Small intestine (tissue), 7 donors: ENCODE measurements around the gene FARP2. TPM values are rescaled to one million over a fixed set of nuclear protein-coding genes. Genes with fewer than 3 reads are reported as not detected.

ENCODE experiments used
- DNase-seq, 2 donors: peaks; one replicate each; pipeline versions ENCODE4 v3.0.0 to v3.0.0-alpha.2; 2013
- FAIRE-seq: peaks from 2 replicates; lab custom pipeline; 2012; peaks lifted over from hg19 to GRCh38; lab: Jason Lieb, UNC
- H3K27ac ChIP-seq, 3 donors: one replicate each; pipeline ENCODE4 v1.5.1; 2013; ENCODE audit warnings: low read length in 2 of 3, mild to moderate bottlenecking in 2 of 3, control low read depth in 1 of 3, inconsistent platforms in 1 of 3, low read depth in 1 of 3, moderate library complexity in 1 of 3
- H3K27me3 ChIP-seq, 3 donors: one replicate each; pipeline ENCODE4 v1.6.1; 2013; ENCODE audit warnings: low read length in 3 of 3, inconsistent platforms in 1 of 3; ENCODE audit not compliant: control insufficient read depth in 3 of 3, insufficient read depth in 3 of 3
- H3K36me3 ChIP-seq, 3 donors: one replicate each; pipeline ENCODE4 v1.6.1; 2013; ENCODE audit warnings: low read length in 3 of 3, inconsistent platforms in 1 of 3, low read depth in 1 of 3, mild to moderate bottlenecking in 1 of 3, moderate library complexity in 1 of 3; ENCODE audit not compliant: control insufficient read depth in 3 of 3, insufficient read depth in 2 of 3
- H3K4me1 ChIP-seq, 3 donors: one replicate each; pipeline ENCODE4 v1.6.1; 2013; ENCODE audit warnings: low read length in 2 of 3, inconsistent platforms in 1 of 3, low read depth in 1 of 3, mild to moderate bottlenecking in 1 of 3, moderate library complexity in 1 of 3; ENCODE audit not compliant: control insufficient read depth in 3 of 3, insufficient read depth in 2 of 3
- H3K4me3 ChIP-seq, 3 donors: one replicate each; pipeline ENCODE4 v1.5.1; 2013; ENCODE audit warnings: low read length in 3 of 3, control low read depth in 1 of 3, inconsistent platforms in 1 of 3, low read depth in 1 of 3, mild to moderate bottlenecking in 1 of 3, moderate library complexity in 1 of 3
- H3K9me3 ChIP-seq, 2 donors: one replicate each; pipeline ENCODE4 v1.6.1; 2013; ENCODE audit warnings: low read depth in 1 of 2, low read length in 1 of 2; ENCODE audit not compliant: control insufficient read depth in 2 of 2, insufficient read depth in 1 of 2
- WGBS, 3 donors: extraction: QIAGEN DNeasy Blood & Tissue Kit; methylation state at CpG; one replicate each; pipeline ENCODE4 v1.1.7; 2013; 5-methylcytosine and 5-hydroxymethylcytosine counted together
- polyA plus RNA-seq, 4 donors: library from polyadenylated mRNA; stranded (reverse) in 3 of 4; unstranded in 1 of 4; fragments of 200-250 nt in 3 of 4; fragments of 120-200 nt in 1 of 4; gene quantifications; one replicate each; pipeline versions ENCODE4 v1.2.1 to v1.2.3, GENCODE V29; 2013
- donor health status: healthy with polysubstance abuse.
- donor health status: control.
- donor health status: control.
- donor health status: Bipolar disorder and iron deficiency.
- donor health status: healthy.

The FARP2 gene
- polyA plus RNA-seq, 4 donors = 25.7 to 65.3 (median 49.8) TPM

DNA sequence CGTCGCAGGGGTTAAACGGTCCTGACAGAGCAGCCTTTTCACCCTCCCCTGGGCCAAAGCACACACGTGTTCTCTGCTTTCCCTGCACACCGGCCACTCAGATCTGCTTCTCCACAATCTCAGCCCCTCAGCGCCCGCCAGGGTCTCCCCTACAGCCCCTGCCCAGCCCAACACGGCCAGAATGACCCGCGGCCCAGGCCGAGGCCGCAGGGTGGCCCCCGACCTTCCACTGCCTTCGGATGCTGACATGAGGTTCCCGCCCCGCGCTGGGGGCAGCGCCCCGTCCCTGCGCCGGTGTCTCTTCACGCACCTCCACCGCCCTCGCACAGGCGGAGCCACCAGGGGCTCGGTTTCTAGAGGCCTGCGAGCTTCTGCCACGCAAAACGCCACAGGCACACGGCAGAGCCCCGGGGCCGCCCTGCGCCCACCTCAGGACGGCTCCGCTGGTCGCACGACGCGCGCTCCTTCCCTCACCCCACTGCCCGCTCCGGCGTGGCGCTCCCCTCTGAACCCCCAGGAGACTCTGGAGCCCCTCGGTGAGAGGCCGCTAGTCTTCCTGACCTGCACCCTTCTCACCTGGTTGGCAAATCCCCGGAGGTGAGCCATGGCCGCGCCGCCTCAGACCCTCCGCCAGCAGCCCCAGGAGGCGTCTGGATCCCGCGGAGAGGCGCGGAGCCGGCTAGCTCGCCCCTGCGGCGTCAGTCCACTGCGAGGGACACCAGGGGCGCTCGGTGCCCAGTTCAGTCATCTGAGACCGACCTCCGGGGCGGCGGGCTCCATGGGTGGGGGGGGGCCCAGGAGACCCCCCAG lies 151.6 kb downstream of the FARP2 start:
- Histone ChIP-seq H3K4me1 (peaks cover 0 to 15% (median 6%) of the 10 kb centered on the region in 3 donors), H3K27ac (peak overlapping the region in 2 of 3 donors; percentile 13 to 60), H3K36me3 (peaks cover 0 to 34% (median 2%) of the 10 kb centered on the region in 3 donors), H3K9me3 (no peaks in the 10 kb centered on the region), H3K27me3 (no peaks in the 10 kb centered on the region), H3K4me3 (peak overlapping the region; percentile 82 to 97 (median 89))
- DNase-seq = peak; percentile 32 to 72
- WGBS, 3 donors = 1 to 2% (median 1%) methylated on average over 55 to 67 of the region's 67 CpGs
- FAIRE-seq = no peak

DNA sequence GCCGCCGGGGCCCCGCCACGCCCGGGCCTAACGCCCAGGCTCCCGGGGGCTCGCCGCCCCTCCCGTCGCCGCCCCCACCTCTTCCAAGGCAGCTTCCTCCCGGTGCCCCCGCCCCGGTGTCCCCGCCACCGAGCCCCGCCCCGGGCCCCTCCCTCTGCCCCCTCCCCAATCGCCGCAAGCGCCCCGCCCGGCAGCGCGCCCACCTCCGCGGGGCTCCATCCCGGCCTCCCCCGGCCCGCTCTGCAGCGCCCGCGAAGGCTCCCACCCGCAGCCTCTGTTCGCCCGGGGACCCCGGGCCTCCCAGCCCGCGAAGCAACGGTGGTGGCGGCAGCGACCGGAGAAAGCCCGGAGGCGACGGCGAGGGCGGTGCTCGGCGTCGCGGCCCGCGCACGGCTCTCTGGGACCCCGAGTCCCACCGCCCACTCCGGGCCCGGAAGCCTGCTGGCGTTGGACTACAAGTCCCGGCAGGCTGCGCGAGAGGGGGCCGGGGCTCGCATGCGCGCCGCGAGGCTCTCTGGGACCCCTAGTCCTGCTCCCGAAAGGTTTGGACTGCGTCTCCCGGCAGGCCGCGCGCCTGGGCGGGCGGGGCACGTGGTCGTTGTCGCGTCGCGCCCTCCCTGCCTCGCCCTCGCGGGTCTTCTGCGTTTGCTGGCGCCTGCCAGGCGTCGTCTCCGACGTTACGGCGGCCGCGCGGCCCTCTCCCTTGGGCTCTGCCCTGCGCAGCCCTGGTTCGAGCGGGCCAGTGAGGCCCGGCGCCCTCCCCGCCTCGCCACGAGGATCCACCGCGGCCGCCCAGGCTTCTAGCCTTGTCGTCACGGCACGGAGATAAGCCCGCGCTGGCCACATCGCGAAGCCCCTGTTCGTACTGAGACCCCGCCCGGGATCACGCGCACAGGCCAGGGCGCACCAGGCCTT lies 152.4 kb downstream of the FARP2 start, which contains the start of gene STK25:
TSS of gene STK25 (minus strand) at position 345 of the 915 bp plus-strand sequence. CDS start 549 bp downstream, outside the sequence.
- H3K4me1 ChIP-seq = peaks cover 0 to 15% (median 6%) of the 10 kb centered on the region in 3 donors

DNA sequence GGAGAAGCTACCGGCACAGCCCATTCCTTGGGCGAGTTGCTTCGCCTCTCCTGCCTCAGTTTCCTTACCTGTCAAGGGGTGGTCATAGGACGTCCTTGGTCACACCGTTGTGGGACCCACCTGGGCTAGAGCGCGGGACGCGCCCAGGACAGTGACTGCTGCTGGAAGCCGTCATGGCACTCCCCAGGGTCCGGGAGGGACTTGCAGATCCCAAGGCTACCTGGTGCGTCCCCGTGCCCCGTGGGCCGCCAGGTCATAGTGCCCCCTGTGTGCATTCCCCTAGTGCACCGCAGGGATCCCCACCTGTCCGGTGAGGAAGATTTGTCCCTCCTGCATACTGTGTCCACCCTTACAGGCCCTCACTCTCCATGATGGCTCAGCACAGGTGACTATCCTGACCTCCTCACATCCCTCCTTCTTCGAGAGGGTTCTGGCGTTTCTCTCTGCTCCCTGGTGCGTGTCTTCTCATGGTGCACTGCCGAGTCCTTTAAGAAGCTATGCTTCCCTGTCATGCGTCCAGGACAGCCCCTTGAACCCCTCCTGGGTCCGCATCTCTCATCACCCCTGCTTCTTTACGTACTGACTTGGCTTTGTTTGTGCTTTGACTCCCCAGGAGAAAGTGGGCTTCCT lies 153.2 kb downstream of the FARP2 start:
- Histone ChIP-seq H3K4me1 (peaks cover 0 to 15% (median 6%) of the 10 kb centered on the region in 3 donors), H3K36me3 (peaks cover 0 to 24% (median 0%) of the 10 kb centered on the region in 3 donors), H3K4me3 (peak overlapping the region; percentile 48 to 97 (median 73)), H3K27ac (peak overlapping the region; percentile 27 to 83 (median 62)), H3K9me3 (no peaks in the 10 kb centered on the region), H3K27me3 (no peaks in the 10 kb centered on the region)
- 18 to 31% (median 26%) methylated on average over 24 of the region's 24 CpGs for WGBS, 3 donors
- peak in 1 of 2 donors; percentile 59 for DNase-seq
- FAIRE-seq = no peak

More for the DNA sequence above, 152.4 kb downstream of the FARP2 start, which contains the start of gene STK25:
- DNase-seq (peak; percentile 97 to 99), FAIRE-seq (no peak)
- 0 to 1% (median 0%) methylated on average over 76 to 122 of the region's 122 CpGs for WGBS, 3 donors
- no peaks in the 10 kb centered on the region for H3K9me3 ChIP-seq
- peak within 1 kb of the TSS; percentile 82 to 97 (median 89) for H3K4me3 ChIP-seq
- no peaks in the 10 kb centered on the region for H3K27me3 ChIP-seq
- peak within 1 kb of the TSS; percentile 27 to 83 (median 62) for H3K27ac ChIP-seq
- H3K36me3 ChIP-seq = peaks cover 0 to 31% (median 2%) of the 10 kb centered on the region in 3 donors

DNA sequence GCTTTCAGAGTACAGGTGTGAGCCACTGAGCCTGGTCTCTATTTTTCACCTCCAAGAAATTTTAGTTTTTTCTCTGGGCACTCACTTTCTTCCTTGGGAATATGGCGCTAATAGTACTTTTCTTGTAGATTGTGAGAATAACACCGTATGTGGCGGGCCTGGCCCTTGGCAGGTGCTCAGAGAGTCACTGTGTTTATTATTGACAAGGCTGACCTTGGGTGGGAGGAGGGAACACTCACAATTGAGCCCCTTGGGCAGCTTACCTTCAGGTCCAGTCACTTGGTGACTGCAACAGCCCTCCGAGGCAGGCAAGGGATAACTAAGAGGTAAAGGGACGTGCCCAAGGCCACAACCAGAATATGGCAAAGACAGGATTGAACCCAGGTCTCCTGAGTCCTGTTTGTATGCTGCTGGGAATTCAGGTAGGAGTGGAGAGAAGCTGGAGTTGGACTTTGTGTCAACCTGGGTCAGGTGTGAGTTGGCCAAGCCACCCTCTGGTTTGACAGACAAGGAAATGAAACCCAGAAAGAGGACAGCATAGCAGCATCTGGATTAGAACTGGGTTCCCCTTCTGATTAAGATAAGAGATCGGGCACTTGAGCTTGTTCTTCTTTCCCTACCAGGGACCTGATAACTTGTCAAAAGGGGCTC lies 155.1 kb downstream of the FARP2 start:
- Histone ChIP-seq H3K9me3 (no peaks in the 10 kb centered on the region), H3K27me3 (no peaks in the 10 kb centered on the region), H3K4me1 (peaks cover 0 to 15% (median 6%) of the 10 kb centered on the region in 3 donors), H3K4me3 (no peak overlapping the region), H3K27ac (no peak overlapping the region), H3K36me3 (peaks cover 0 to 6% (median 0%) of the 10 kb centered on the region in 3 donors)
- DNase-seq (peak in 1 of 2 donors; percentile 61), FAIRE-seq (no peak)
- WGBS, 3 donors = 66 to 88% (median 80%) methylated on average over 6 of the region's 6 CpGs

DNA sequence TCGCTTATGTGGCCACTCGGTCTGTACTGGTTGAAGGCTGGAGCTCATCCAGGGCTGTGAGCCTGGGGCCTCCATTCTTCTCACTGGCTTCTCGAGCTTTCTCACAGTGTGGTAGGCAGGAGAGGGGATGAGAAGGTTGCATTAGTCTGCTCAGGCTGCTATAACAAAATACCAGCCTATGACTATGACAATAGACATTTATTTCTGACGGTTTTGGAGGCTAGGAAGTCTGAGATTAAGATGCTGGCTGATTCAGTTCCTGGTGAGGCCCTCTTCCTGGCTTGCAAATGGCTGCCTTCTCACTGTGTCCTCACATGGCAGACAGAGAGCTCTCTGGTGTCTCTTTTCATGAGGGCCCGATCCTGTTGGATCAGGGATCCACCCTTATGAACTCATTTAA lies 158.5 kb downstream of the FARP2 start:
- 68 to 77% (median 76%) methylated on average over 5 of the region's 5 CpGs for WGBS, 3 donors
- no peak overlapping the region for H3K27ac ChIP-seq
- H3K4me3 ChIP-seq = no peak overlapping the region
- H3K27me3 ChIP-seq = peaks cover 0 to under 1% (median 0%) of the 10 kb centered on the region in 3 donors
- peaks cover 0 to 5% (median under 1%) of the 10 kb centered on the region in 3 donors for H3K4me1 ChIP-seq
- H3K9me3 ChIP-seq = peaks cover 0 to 4% of the 10 kb centered on the region in 2 donors
- FAIRE-seq (no peak), DNase-seq (no peak)
- H3K36me3 ChIP-seq = peaks cover 0 to 3% (median 0%) of the 10 kb centered on the region in 3 donors

DNA sequence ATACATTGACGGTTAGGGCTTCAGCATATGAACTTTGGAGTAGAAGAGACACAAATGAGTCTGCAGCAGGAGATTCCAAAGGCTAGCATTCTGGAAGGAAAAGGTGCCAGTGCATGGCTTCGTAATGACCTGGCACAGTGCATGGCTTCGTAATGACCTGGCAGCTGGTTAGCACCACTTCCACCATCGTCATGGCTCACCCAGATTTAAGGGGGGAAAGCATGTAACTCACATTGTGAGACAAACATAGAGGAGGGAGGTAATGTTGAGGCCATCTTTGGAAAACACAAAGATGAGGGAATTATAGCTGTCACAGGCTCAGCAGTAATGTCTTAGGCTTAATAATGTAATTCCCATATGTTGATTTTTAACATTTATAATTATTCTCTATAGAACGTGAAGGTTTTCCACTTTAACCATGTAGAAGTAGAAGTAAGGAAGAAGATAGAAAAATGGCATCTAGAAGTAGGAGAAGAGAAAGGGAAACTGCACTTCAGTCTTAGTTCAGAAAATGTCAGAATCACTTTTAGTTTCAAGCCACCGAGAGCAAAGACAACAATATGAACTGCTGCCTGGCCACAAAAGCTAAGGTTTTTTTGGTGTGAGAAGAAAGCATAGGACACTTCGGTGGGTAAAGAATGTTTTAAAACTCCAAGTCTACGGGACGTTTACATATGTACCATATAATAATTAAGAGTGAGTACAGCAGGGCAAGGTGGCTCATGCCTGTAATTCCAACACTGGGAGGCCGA lies 159.1 kb downstream of the FARP2 start:
- peaks cover 0 to 4% of the 10 kb centered on the region in 2 donors for H3K9me3 ChIP-seq
- H3K4me1 ChIP-seq = peaks cover 0 to 4% (median 0%) of the 10 kb centered on the region in 3 donors
- no peak overlapping the region for H3K27ac ChIP-seq
- H3K36me3 ChIP-seq = peaks cover 0 to 3% (median 0%) of the 10 kb centered on the region in 3 donors
- no peak overlapping the region for H3K4me3 ChIP-seq
- FAIRE-seq (no peak), DNase-seq (peak in 1 of 2 donors; percentile 33)
- WGBS, 3 donors = 23 to 52% (median 41%) methylated on average over 10 of the region's 10 CpGs
- peaks cover 0 to 6% (median 0%) of the 10 kb centered on the region in 3 donors for H3K27me3 ChIP-seq

DNA sequence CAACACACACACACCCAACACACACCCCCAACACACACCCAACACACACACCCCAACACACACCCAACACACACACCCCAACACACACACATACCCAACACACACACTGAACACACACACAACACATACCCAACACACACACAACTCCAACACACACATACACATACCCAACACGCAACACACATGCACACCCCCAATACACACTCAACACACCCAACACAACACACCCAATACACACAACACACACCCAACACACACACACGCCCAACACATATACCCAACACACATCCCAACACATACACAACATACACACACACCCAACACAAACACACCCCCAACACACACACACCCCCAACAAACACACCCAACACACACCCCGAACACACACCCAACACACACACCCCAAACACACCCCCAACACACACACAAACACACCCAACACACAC lies 160.5 kb downstream of the FARP2 start:
- 95 to 99% (median 96%) methylated on average over 3 of the region's 3 CpGs for WGBS, 3 donors
- H3K9me3 ChIP-seq = peaks cover 0 to 4% of the 10 kb centered on the region in 2 donors

More for the DNA sequence above, 160.5 kb downstream of the FARP2 start:
- Histone ChIP-seq H3K36me3 (peaks cover 0 to 3% (median 0%) of the 10 kb centered on the region in 3 donors), H3K4me3 (no peak overlapping the region), H3K27ac (no peak overlapping the region), H3K27me3 (peaks cover 0 to 6% (median 0%) of the 10 kb centered on the region in 3 donors), H3K4me1 (no peaks in the 10 kb centered on the region)
- DNase-seq (no peak), FAIRE-seq (no peak)
